ENCODE data around the gene SENP1. TPM values are rescaled to one million over a fixed set of nuclear protein-coding genes. Genes with fewer than 3 reads are reported as not detected.

Gene SENP1
- total RNA-seq, 1 donor from 2014 or later = 44.0 TPM

- peaks cover 25% of the 10 kb centered on the region for H3K27me3 Mint-ChIP-seq (ENCODE audit: low read depth)
- H3K4me3 Mint-ChIP-seq = peak overlapping the region; percentile 21
- H3K27ac Mint-ChIP-seq (ENCODE audit: unreplicated experiment) = peak overlapping the region; percentile 39
- no peak for DNase-seq (ENCODE audit: low read depth, low spot score)
- no peak for TF ChIP-seq CTCF (conservative IDR thresholded peaks at IDR 0.05)
- no peaks in the 10 kb centered on the region for H3K9me3 Mint-ChIP-seq
- no peaks in the 10 kb centered on the region for H3K36me3 Mint-ChIP-seq (ENCODE audit: low read depth)
- peaks cover 69% of the 10 kb centered on the region for H3K4me1 Mint-ChIP-seq
Observed at GRCh38 chr12:48021485-48022179, 84.2 kb downstream of the SENP1 start.

- peaks cover 59% of the 10 kb centered on the region for H3K4me1 Mint-ChIP-seq
- H3K4me3 Mint-ChIP-seq = no peak overlapping the region
- H3K27ac Mint-ChIP-seq (ENCODE audit: unreplicated experiment) = no peak overlapping the region
- H3K9me3 Mint-ChIP-seq = no peaks in the 10 kb centered on the region
- TF ChIP-seq CTCF (conservative IDR thresholded peaks at IDR 0.05) = no peak
- DNase-seq (ENCODE audit: low read depth, low spot score) = no peak
- no peaks in the 10 kb centered on the region for H3K36me3 Mint-ChIP-seq (ENCODE audit: low read depth)
- H3K27me3 Mint-ChIP-seq (ENCODE audit: low read depth) = peaks cover 33% of the 10 kb centered on the region
Observed at GRCh38 chr12:48019639-48020265, 86.1 kb downstream of the SENP1 start.

- Mint-ChIP-seq H3K4me1 (peaks cover 48% of the 10 kb centered on the region), H3K36me3 (ENCODE audit: low read depth) (no peaks in the 10 kb centered on the region), H3K27me3 (ENCODE audit: low read depth) (peaks cover 41% of the 10 kb centered on the region), H3K9me3 (no peaks in the 10 kb centered on the region), H3K4me3 (no peak overlapping the region), H3K27ac (ENCODE audit: unreplicated experiment) (no peak overlapping the region)
- DNase-seq (ENCODE audit: low read depth, low spot score) = no peak
- TF ChIP-seq CTCF (conservative IDR thresholded peaks at IDR 0.05) = no peak
Observed at GRCh38 chr12:48018618-48018995, 87.3 kb downstream of the SENP1 start.

- no peak for TF ChIP-seq CTCF (conservative IDR thresholded peaks at IDR 0.05)
Observed at GRCh38 chr12:48017921-48018617, 87.8 kb downstream of the SENP1 start.

GRCh38 chr12:48017496-48017895, 88.4 kb downstream of the SENP1 start:
- no peak for TF ChIP-seq CTCF (conservative IDR thresholded peaks at IDR 0.05)
- DNase-seq (ENCODE audit: low read depth, low spot score) = no peak
- Mint-ChIP-seq H3K27me3 (ENCODE audit: low read depth) (peaks cover 46% of the 10 kb centered on the region), H3K4me3 (no peak overlapping the region), H3K27ac (ENCODE audit: unreplicated experiment) (no peak overlapping the region), H3K9me3 (no peaks in the 10 kb centered on the region), H3K36me3 (ENCODE audit: low read depth) (no peaks in the 10 kb centered on the region), H3K4me1 (peaks cover 37% of the 10 kb centered on the region)

More at GRCh38 chr12:48017921-48018617, 87.8 kb downstream of the SENP1 start:
- Mint-ChIP-seq H3K9me3 (no peaks in the 10 kb centered on the region), H3K27ac (ENCODE audit: unreplicated experiment) (no peak overlapping the region), H3K4me1 (peaks cover 43% of the 10 kb centered on the region), H3K27me3 (ENCODE audit: low read depth) (peaks cover 42% of the 10 kb centered on the region), H3K36me3 (ENCODE audit: low read depth) (no peaks in the 10 kb centered on the region), H3K4me3 (no peak overlapping the region)
- no peak for DNase-seq (ENCODE audit: low read depth, low spot score)

All from neural crest cell (in vitro differentiated cells).